Measurements from ENCODE around the gene FRMD7. TPM values are rescaled to one million over a fixed set of nuclear protein-coding genes. Genes with fewer than 3 reads are reported as not detected.
"Not testable (repeated sequence)": the region's sequence is repeated elsewhere in the genome, so short reads cannot be mapped to it uniquely, and the experiment has no call there.

FRMD7 gene
- polyA plus RNA-seq (ENCODE audit: insufficient read length) = 0.06 TPM

- no peak for DNase-seq
These were observed at the start of gene FRMD7 for GRCh38 chrX:132127743-132128142. Gene FRMD7, minus strand, starts transcription at chrX:132128020. Its CDS starts 176 bp downstream, at chrX:132127844.

GRCh38 chrX:132173647-132174046 is 45.8 kb upstream of the FRMD7 start:
- no peak for DNase-seq

GRCh38 chrX:132171881-132172280 is 44.1 kb upstream of the FRMD7 start:
- DNase-seq = no peak

GRCh38 chrX:132171478-132171877 is 43.7 kb upstream of the FRMD7 start:
- no peak for DNase-seq

DNA sequence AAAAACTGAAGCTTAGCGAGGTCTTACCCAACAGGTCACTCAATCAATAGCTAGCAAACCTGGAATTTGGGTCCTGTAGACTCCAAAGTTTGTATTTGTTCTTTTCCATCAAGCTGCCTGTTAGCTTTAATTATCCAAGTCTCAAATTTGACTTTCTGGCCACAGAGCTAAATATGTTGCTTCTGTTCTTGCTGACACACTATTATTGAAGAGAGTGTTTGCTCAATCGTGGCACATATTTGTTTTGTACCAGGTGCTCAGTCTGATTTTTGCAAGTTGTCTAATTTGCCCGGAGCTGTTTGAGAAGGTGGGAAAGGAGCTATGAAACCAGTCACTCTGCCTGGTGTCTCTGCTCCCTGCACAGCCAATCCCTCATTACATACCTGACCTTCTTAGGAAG is 41.7 kb upstream of the FRMD7 start:
- DNase-seq = no peak

GRCh38 chrX:132165651-132166050 is 37.8 kb upstream of the FRMD7 start:
- DNase-seq = no peak

- no peak for DNase-seq
These were observed 37.2 kb upstream of the FRMD7 start for GRCh38 chrX:132165005-132165404.

- not testable (repeated sequence) for DNase-seq
These were observed 35.3 kb upstream of the FRMD7 start for GRCh38 chrX:132163094-132163493.

GRCh38 chrX:132153166-132153565 is 25.3 kb upstream of the FRMD7 start:
- DNase-seq = no peak

DNA sequence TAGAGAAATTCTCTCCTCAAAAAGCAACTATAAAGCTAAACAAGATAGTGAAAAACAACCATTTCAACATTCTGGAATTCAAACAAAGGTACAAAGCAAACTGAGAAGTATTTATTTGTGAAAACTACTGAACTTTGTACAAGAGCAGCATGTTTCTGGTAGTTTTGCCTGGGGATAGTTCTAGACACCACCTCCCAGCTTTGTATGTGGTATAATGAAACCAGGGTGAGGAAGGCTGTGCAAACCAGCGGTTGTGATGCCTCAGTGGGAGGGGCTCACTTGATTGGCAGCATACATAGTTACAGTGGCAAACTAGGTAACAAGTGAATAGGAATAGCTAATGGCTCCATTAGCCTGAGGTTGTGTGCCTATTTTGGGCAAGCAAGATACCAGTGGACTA is 18.6 kb upstream of the FRMD7 start:
- DNase-seq = no peak

GRCh38 chrX:132144061-132144460 is 16.2 kb upstream of the FRMD7 start:
- peak; percentile 40 for DNase-seq

GRCh38 chrX:132125906-132126305 is 1.9 kb downstream of the FRMD7 start:
- no peak for DNase-seq

DNA sequence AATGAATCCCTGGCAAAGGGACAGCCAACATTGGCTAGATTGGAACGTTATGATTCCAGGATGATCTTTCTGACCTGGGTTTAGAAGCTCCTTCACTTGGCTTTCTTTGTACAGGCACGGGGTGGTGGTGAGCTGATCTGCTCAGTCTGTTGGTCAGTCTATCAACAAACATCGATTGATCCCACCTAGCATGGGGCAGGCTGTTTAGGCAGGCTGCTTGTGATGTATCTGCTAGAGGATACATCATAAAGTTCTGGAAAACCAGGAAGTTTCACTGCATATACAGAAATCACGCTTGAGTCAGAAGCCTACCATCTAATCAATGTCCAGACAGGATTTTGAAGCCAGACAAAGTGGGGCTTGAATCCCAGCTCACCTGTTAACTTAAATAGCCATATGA is 6.9 kb downstream of the FRMD7 start:
- no peak for DNase-seq

- DNase-seq = no peak
These were observed 7.9 kb downstream of the FRMD7 start for GRCh38 chrX:132119821-132120515.

- no peak for DNase-seq
These were observed 8.5 kb downstream of the FRMD7 start for GRCh38 chrX:132119283-132119682.

- no peak for DNase-seq
These were observed 9.5 kb downstream of the FRMD7 start for GRCh38 chrX:132118358-132118757.

DNA sequence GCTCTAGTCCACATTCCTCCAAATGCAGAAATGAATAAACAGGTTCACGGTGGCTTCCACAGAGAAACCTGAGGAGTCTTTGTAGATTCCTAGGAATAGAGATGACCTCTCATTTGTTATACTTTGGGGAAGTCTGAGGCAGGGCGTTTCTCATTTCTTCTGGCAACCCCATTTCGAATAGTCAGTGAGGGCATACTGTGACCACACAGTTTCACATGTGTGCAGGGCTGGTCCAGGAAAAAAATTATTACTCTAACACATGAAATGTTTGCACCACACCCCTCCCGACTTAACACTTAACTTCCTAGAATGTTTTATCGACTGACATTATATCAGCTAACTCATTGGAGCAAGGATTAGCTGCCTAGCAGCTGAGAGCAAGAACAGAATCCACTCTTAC is 12.0 kb downstream of the FRMD7 start:
- no peak for DNase-seq

DNA sequence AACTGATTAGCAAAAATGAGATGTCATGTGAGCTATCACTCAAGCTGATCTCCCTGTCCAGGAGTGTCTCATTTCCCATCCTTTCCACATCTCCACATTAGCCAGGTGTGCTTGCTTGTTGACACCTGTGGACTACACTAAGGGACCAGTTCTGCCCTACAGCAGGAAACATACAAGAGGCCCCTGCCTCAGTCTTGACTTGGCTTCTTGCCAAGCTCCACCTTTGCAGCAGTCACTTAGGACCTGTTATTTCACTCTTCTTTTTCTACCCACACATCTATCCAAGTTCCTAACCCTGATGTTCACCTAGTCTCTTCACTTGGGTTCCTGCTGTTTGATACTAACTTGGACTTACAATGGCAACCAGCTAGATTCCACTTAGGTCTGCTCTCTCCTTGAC is 13.2 kb downstream of the FRMD7 start:
- DNase-seq = no peak

GRCh38 chrX:132107291-132107690 is 20.5 kb downstream of the FRMD7 start:
- no peak for DNase-seq

GRCh38 chrX:132101799-132102198 is 26.0 kb downstream of the FRMD7 start:
- no peak for DNase-seq

GRCh38 chrX:132101206-132101605 is 26.6 kb downstream of the FRMD7 start:
- DNase-seq = no peak

GRCh38 chrX:132098704-132099103 is 29.1 kb downstream of the FRMD7 start:
- DNase-seq = not testable (repeated sequence)

DNA sequence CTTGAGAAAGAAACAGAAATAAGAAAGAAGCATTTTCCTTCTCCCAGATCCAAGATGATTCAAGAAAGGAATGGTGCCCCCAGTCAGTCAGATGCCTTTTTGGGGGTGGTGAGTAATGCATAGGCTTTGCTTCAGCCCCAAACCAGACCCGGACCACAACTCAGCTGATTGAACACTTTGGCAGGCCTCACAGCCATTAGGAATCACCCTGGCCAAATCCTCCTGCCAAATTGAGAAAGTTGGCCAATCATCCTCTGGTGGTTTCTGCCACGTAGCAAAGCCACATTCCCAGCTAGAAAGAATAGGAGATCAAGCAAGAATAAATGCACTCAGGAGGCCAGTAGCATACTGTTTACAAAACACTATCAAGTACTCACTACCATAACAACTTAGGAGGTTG is 33.7 kb downstream of the FRMD7 start:
- DNase-seq = no peak

DNA sequence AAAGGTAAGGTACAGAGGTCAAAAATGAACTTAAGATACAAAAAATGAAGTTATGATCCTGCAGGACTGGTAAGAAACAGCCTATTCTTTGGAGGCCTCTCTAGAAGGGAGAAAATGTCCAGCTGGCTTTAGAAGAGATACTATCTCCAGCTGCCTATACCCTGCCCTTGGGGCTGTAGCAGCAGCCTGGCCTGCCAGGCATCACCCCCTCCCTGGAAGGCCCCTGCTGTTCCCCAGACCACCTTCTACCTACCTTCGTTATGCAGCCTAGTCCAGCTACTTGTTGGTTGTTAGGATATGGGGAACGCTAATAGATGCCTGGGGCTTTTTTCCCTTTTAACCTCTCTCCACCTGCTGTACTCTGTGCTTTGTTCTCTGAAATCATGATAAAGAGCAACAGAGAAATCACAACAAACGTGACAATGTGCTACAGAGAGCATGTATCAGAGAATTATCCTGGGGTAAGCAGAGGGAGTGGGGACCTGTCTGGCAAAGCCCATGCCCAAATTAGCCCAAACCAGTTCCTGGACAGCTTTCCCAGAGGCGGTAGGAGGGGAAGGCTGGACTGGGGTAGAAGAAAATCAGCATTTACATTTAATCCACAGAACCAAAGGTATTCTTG is 34.5 kb downstream of the FRMD7 start:
- no peak for DNase-seq
